Endothelial cell of umbilical vein (primary cell): ENCODE measurements around the gene LONRF2. TPM values are rescaled to one million over a fixed set of nuclear protein-coding genes. Genes with fewer than 3 reads are reported as not detected.

Source experiments
- BruUV-seq: library from RNA; stranded (reverse); fragments of 400-500 nt; replicated peaks from 2 replicates; lab custom pipeline; 2021; lab: Mats Ljungman, UMichigan
- CTCF ChIA-PET: fragments of 300-600, 350-600 bp; sonication (Branson Sonifier 250); formaldehyde crosslinking; loops from one replicate; lab custom pipeline; 2021; ENCODE audit warnings: antibody characterized with exemption, inconsistent platforms; lab: Charles Lee
- POLR2A ChIA-PET: fragments of 300-600, 350-600 bp; sonication (Branson Sonifier 250); formaldehyde crosslinking; loops from one replicate; lab custom pipeline; 2021; ENCODE audit warnings: antibody characterized with exemption, inconsistent platforms; lab: Charles Lee
- DNase-seq: peaks from one replicate; pipeline ENCODE4 v3.0.0-alpha.2; 2011; ENCODE audit warnings: low read depth, low spot score
- FAIRE-seq: peaks from 2 replicates; lab custom pipeline; 2011; peaks lifted over from hg19 to GRCh38; lab: Jason Lieb, UNC
- H2AFZ ChIP-seq: 2 replicates; pipeline ENCODE4 v1.6.0; 2012; ENCODE audit warnings: low read depth, low read length, control low read depth, inconsistent platforms
- H3K27ac ChIP-seq: 2 replicates; pipeline ENCODE4 v1.5.1; 2011; ENCODE audit warnings: low read depth, mild to moderate bottlenecking, control low read depth, low read length, moderate library complexity; ENCODE audit not compliant: insufficient read depth
- H3K27me3 ChIP-seq, 2 experiments: 2 replicates each; pipeline versions ENCODE4 v1.6.0 to v1.6.1; 2011; ENCODE audit warnings: low read length in 2 of 2, mixed read lengths in 1 of 2; ENCODE audit not compliant: control insufficient read depth in 2 of 2, insufficient read depth in 2 of 2
- H3K36me3 ChIP-seq, 2 experiments: 2 replicates in 1 of 2; 3 replicates in 1 of 2; pipeline ENCODE4 v1.5.1; 2011; ENCODE audit warnings: low read length in 2 of 2, mild to moderate bottlenecking in 1 of 2, moderate library complexity in 1 of 2; ENCODE audit not compliant: control insufficient read depth in 2 of 2, insufficient read depth in 2 of 2; ENCODE audit errors: extremely low read depth in 1 of 2
- H3K4me1 ChIP-seq: 3 replicates; pipeline ENCODE4 v1.5.1; 2011; ENCODE audit warnings: mild to moderate bottlenecking, low read length; ENCODE audit not compliant: control insufficient read depth, insufficient read depth; ENCODE audit errors: extremely low read depth
- H3K4me2 ChIP-seq: 2 replicates; pipeline ENCODE4 v1.6.1; 2011; ENCODE audit warnings: low read length, control low read depth, mixed read lengths; ENCODE audit not compliant: insufficient read depth
- H3K4me3 ChIP-seq, 3 experiments: fragments of 200-600 bp in 1 of 3; sonication (generic), shearing (Covaris generic) in 1 of 3; replicated peaks in 1 of 3; 2 replicates each; pipeline ENCODE4 v1.5.1; 2011 to 2016; ENCODE audit warnings: control low read depth in 3 of 3, low read length in 3 of 3, mild to moderate bottlenecking in 2 of 3, inconsistent platforms in 1 of 3, low read depth in 1 of 3, moderate library complexity in 1 of 3; ENCODE audit not compliant: insufficient read depth in 1 of 3
- H3K79me2 ChIP-seq: 2 replicates; pipeline ENCODE4 v1.6.0; 2012; ENCODE audit warnings: low read length, inconsistent platforms; ENCODE audit not compliant: control insufficient read depth, insufficient read depth
- H3K9ac ChIP-seq: replicated peaks from 2 replicates; pipeline ENCODE3; 2011; ENCODE audit warnings: low read length, control low read depth; ENCODE audit not compliant: insufficient read depth; ENCODE audit errors: extremely low read depth
- H3K9me1 ChIP-seq: replicated peaks from 3 replicates; pipeline ENCODE4 v1.6.0; 2011; ENCODE audit warnings: mild to moderate bottlenecking, low read length; ENCODE audit not compliant: control insufficient read depth, insufficient read depth; ENCODE audit errors: extremely low read depth
- H3K9me3 ChIP-seq: replicated peaks from 2 replicates; pipeline ENCODE4 v1.5.1; 2012; ENCODE audit warnings: low read length, inconsistent platforms; ENCODE audit not compliant: control insufficient read depth, insufficient read depth
- H4K20me1 ChIP-seq: replicated peaks from 2 replicates; pipeline ENCODE3; 2011; ENCODE audit warnings: mild to moderate bottlenecking, low read length; ENCODE audit not compliant: control insufficient read depth, insufficient read depth; ENCODE audit errors: extremely low read depth
- EZH2 ChIP-seq: IDR thresholded peaks from 2 replicates; pipeline ENCODE4 v1.6.1; 2012; ENCODE audit warnings: borderline replicate concordance, low read depth, mild to moderate bottlenecking, moderate library complexity, low read length, inconsistent platforms; ENCODE audit not compliant: severe bottlenecking
- FOS ChIP-seq: IDR thresholded peaks from 2 replicates; pipeline ENCODE4 v1.6.1; 2011; ENCODE audit warnings: mild to moderate bottlenecking, low read length, moderate library complexity, borderline replicate concordance; ENCODE audit not compliant: insufficient read depth
- GATA2 ChIP-seq: IDR thresholded peaks from 2 replicates; pipeline ENCODE4 v1.7.0; 2011; ENCODE audit warnings: low read depth, mild to moderate bottlenecking, moderate library complexity, mixed read lengths, low read length; ENCODE audit not compliant: insufficient read length, insufficient read depth
- JUN ChIP-seq: IDR thresholded peaks from 2 replicates; pipeline ENCODE4 v1.6.1; 2011; ENCODE audit warnings: borderline replicate concordance, low read depth; ENCODE audit not compliant: insufficient read length, insufficient read depth
- MYC ChIP-seq: IDR thresholded peaks from one replicate; pipeline ENCODE4 v1.6.1; 2011; ENCODE audit warnings: mild to moderate bottlenecking, low read depth, low read length
- POLR2A ChIP-seq: IDR thresholded peaks from 2 replicates; pipeline ENCODE4 v1.6.1; 2012; ENCODE audit warnings: low read depth, mild to moderate bottlenecking, control low read depth, low read length
- POLR2AphosphoS5 ChIP-seq: IDR thresholded peaks from 2 replicates; pipeline ENCODE4 v1.6.1; 2012; ENCODE audit warnings: low read depth, mild to moderate bottlenecking, control low read depth, low read length, moderate library complexity; ENCODE audit not compliant: insufficient read depth
- dilution Hi-C: fragments of 300-500 bp; cut with MboI; formaldehyde crosslinking; loops from one replicate; pipeline ENCODE4 v1.15.0; 2019; ENCODE audit warnings: low sequenced_read_pairs; ENCODE audit not compliant: extremely low pct_ligation_motif_present
- intact Hi-C: fragments of 100-400 bp; cut with micrococcal nuclease; formaldehyde crosslinking; loops from one replicate; pipeline ENCODE4 v1.10.0; 2022
- polyA plus RNA-seq, 4 experiments: library from polyadenylated mRNA; depleted of rRNA in 3 of 4; stranded (reverse) in 3 of 4; unstranded in 1 of 4; fragments of >200 nt; gene quantifications; 2 replicates each; pipeline versions ENCODE4 v1.2.1 to v1.2.3, GENCODE V29; 2011 to 2012; ENCODE audit warnings: missing spikeins in 1 of 4
- total RNA-seq: library from RNA; stranded (reverse); gene quantifications from 2 replicates; pipeline ENCODE4 v1.2.3, GENCODE V29; 2021
- TF ChIP-seq, protein P1 (sequence below), 2 donors: IDR thresholded peaks; 1 replicate in 1 of 2; 2 replicates in 1 of 2; pipeline ENCODE4 v1.5.1; 2011; ENCODE audit warnings: low read length in 2 of 2, mild to moderate bottlenecking in 2 of 2, moderate library complexity in 2 of 2, control low read depth in 1 of 2, inconsistent platforms in 1 of 2, low read depth in 1 of 2; ENCODE audit not compliant: insufficient read depth in 1 of 2; ENCODE audit errors: extremely low read depth in 1 of 2
- TF ChIP-seq, protein P2 (sequence below): IDR thresholded peaks from 2 replicates; pipeline ENCODE4 v1.6.1; 2011; ENCODE audit not compliant: insufficient read depth, insufficient read length

Gene LONRF2
- total and polyA plus RNA-seq, 2 donors (not counting 3 experiments of a cell fraction or from before 2014, with no cell fraction given) = 0.03 TPM; not detected in 1

DNA sequence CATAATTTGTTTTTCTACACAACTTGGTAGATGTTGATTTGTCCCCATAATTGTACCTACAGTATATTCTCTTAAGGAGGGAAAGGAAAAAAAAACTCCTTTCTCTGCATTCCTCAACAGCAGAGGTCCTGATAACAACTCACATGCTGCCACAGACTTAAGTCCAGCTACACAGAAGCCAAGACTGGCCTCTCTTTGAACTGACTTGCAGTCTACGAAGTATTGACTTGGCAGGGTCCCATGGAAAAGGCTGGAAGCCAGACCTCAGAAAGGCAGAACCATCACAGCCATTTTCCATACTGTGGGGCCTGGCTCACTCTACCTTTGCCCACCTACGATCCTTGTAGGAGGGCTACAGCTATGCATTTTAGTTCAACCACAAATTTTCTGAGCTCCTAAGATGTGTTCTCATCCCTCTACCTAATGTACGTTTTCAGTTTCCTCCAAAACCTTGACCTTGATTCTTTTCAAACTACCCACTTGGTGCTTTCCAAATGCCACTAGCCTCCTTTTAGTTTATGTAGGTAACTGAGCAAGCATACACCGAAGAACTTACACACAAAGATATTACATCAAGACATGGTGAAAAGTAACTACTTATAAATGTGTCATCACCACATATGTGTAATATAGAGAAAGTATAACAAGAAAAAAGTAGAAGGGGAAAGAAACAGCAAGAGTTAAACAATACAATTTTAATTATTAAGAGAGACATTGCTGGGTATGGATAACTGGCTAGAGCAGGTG, 12.2 kb downstream of the LONRF2 start:
- no TSS peak for BruUV-seq
- Histone ChIP-seq H3K9me3 (no peaks in the 10 kb centered on the region), H3K9me1 (no peaks in the 10 kb centered on the region), H3K36me3 (no peaks in the 10 kb centered on the region), H2AFZ (no peak overlapping the region), H3K4me3 (no peak overlapping the region), H3K79me2 (no peaks in the 10 kb centered on the region), H3K4me2 (no peak overlapping the region), H4K20me1 (no peaks in the 10 kb centered on the region), H3K27ac (no peak overlapping the region), H3K27me3 (peaks cover 0 to 16% of the 10 kb centered on the region in 2 experiments), H3K4me1 (no peaks in the 10 kb centered on the region), H3K9ac (no peak overlapping the region)
- DNase-seq = no peak
- FAIRE-seq = no peak
- dilution Hi-C loops (no loop called here), intact Hi-C loops (no loop called here)
- ChIA-PET CTCF (interaction anchor here (3.3 kb wide), 1 partner anchor 48 kb away, joined by 14 read pairs; no protein-coding TSS in a partner anchor), POLR2A (no interaction called here)
- TF ChIP-seq MYC = no peak
- no peak for TF ChIP-seq JUN
- TF ChIP-seq, protein P1, sequence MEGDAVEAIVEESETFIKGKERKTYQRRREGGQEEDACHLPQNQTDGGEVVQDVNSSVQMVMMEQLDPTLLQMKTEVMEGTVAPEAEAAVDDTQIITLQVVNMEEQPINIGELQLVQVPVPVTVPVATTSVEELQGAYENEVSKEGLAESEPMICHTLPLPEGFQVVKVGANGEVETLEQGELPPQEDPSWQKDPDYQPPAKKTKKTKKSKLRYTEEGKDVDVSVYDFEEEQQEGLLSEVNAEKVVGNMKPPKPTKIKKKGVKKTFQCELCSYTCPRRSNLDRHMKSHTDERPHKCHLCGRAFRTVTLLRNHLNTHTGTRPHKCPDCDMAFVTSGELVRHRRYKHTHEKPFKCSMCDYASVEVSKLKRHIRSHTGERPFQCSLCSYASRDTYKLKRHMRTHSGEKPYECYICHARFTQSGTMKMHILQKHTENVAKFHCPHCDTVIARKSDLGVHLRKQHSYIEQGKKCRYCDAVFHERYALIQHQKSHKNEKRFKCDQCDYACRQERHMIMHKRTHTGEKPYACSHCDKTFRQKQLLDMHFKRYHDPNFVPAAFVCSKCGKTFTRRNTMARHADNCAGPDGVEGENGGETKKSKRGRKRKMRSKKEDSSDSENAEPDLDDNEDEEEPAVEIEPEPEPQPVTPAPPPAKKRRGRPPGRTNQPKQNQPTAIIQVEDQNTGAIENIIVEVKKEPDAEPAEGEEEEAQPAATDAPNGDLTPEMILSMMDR (IDR thresholded peaks at IDR 0.05; ENCODE audit: extremely low read depth in 1 of 2, insufficient read depth in 1 of 2, low read depth in 1 of 2, low read length in 2 of 2) = no peak
- TF ChIP-seq, protein P2, sequence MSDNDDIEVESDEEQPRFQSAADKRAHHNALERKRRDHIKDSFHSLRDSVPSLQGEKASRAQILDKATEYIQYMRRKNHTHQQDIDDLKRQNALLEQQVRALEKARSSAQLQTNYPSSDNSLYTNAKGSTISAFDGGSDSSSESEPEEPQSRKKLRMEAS = no peak
- no peak for TF ChIP-seq GATA2
- TF ChIP-seq FOS = no peak
- no peak for TF ChIP-seq POLR2A
- no peak for TF ChIP-seq POLR2AphosphoS5
- TF ChIP-seq EZH2 = no peak
